ENCODE data around the gene PAMR1.

The PAMR1 gene

GRCh38 chr11:35517481-35517880 lies 7.9 kb downstream of the PAMR1 start:
- no peaks in the 10 kb centered on the region for H4K20me1 ChIP-seq (ENCODE audit: insufficient read depth, low read length, poor library complexity, severe bottlenecking)
- no peak overlapping the region for H2AFZ ChIP-seq (ENCODE audit: low read length)
- TF ChIP-seq EZH2phosphoT487 (IDR thresholded peaks at IDR 0.05; ENCODE audit: borderline replicate concordance) (no peak), CTCF (conservative IDR thresholded peaks at IDR 0.05; ENCODE audit: low read length) (no peak)

GRCh38 chr11:35516403-35516802 lies 9.0 kb downstream of the PAMR1 start:
- H3K36me3 ChIP-seq (ENCODE audit: insufficient read depth, low read length), result no peaks in the 10 kb centered on the region
- H4K20me1 ChIP-seq (ENCODE audit: insufficient read depth, low read length, poor library complexity, severe bottlenecking), result no peaks in the 10 kb centered on the region
- no peaks in the 10 kb centered on the region for H3K79me2 ChIP-seq (ENCODE audit: insufficient read depth, low read length)
- TF ChIP-seq EZH2phosphoT487 (IDR thresholded peaks at IDR 0.05; ENCODE audit: borderline replicate concordance) (no peak), CTCF (conservative IDR thresholded peaks at IDR 0.05; ENCODE audit: low read length) (no peak)
- peaks cover 8% of the 10 kb centered on the region for H3K27me3 ChIP-seq (ENCODE audit: insufficient read depth, low read length, poor library complexity, severe bottlenecking)
- no peak overlapping the region for H2AFZ ChIP-seq (ENCODE audit: low read length)
- H3K9ac ChIP-seq (ENCODE audit: low read depth, low read length, poor library complexity, severe bottlenecking), result no peak overlapping the region
- no peaks in the 10 kb centered on the region for H3F3A ChIP-seq (ENCODE audit: low read depth)
- H3K4me1 ChIP-seq (ENCODE audit: insufficient read depth, low read length, poor library complexity, severe bottlenecking), result no peaks in the 10 kb centered on the region
- H3K4me2 ChIP-seq (ENCODE audit: low read depth, low read length, poor library complexity, severe bottlenecking), result no peak overlapping the region
- H3K4me3 ChIP-seq (ENCODE audit: low read length, poor library complexity, severe bottlenecking), result no peak overlapping the region
- H3K9me3 ChIP-seq (ENCODE audit: insufficient read depth, low read depth, low read length), result no peaks in the 10 kb centered on the region
- no peaks in the 10 kb centered on the region for H3K9me2 ChIP-seq (replicated peaks; ENCODE audit: low read depth, low read length)

More at GRCh38 chr11:35517481-35517880, 7.9 kb downstream of the PAMR1 start:
- no peak overlapping the region for H3K4me2 ChIP-seq (ENCODE audit: low read depth, low read length, poor library complexity, severe bottlenecking)
- no peaks in the 10 kb centered on the region for H3F3A ChIP-seq (ENCODE audit: low read depth)
- peaks cover 9% of the 10 kb centered on the region for H3K27me3 ChIP-seq (ENCODE audit: insufficient read depth, low read length, poor library complexity, severe bottlenecking)
- no peaks in the 10 kb centered on the region for H3K9me3 ChIP-seq (ENCODE audit: insufficient read depth, low read depth, low read length)
- H3K4me3 ChIP-seq (ENCODE audit: low read length, poor library complexity, severe bottlenecking), result no peak overlapping the region
- no peaks in the 10 kb centered on the region for H3K9me2 ChIP-seq (replicated peaks; ENCODE audit: low read depth, low read length)
- H3K4me1 ChIP-seq (ENCODE audit: insufficient read depth, low read length, poor library complexity, severe bottlenecking), result no peaks in the 10 kb centered on the region
- no peaks in the 10 kb centered on the region for H3K36me3 ChIP-seq (ENCODE audit: insufficient read depth, low read length)
- no peak overlapping the region for H3K9ac ChIP-seq (ENCODE audit: low read depth, low read length, poor library complexity, severe bottlenecking)
- H3K79me2 ChIP-seq (ENCODE audit: insufficient read depth, low read length), result no peaks in the 10 kb centered on the region

- H4K20me1 ChIP-seq (ENCODE audit: insufficient read depth, low read length, poor library complexity, severe bottlenecking), result no peaks in the 10 kb centered on the region
- H3F3A ChIP-seq (ENCODE audit: low read depth), result no peaks in the 10 kb centered on the region
- H3K4me1 ChIP-seq (ENCODE audit: insufficient read depth, low read length, poor library complexity, severe bottlenecking), result no peaks in the 10 kb centered on the region
- no peak overlapping the region for H3K4me2 ChIP-seq (ENCODE audit: low read depth, low read length, poor library complexity, severe bottlenecking)
- H3K9ac ChIP-seq (ENCODE audit: low read depth, low read length, poor library complexity, severe bottlenecking), result no peak overlapping the region
- H3K27me3 ChIP-seq (ENCODE audit: insufficient read depth, low read length, poor library complexity, severe bottlenecking), result no peaks in the 10 kb centered on the region
- H2AFZ ChIP-seq (ENCODE audit: low read length), result no peak overlapping the region
- no peak for TF ChIP-seq EZH2phosphoT487 (IDR thresholded peaks at IDR 0.05; ENCODE audit: borderline replicate concordance)
- no peak for TF ChIP-seq CTCF (conservative IDR thresholded peaks at IDR 0.05; ENCODE audit: low read length)
- H3K36me3 ChIP-seq (ENCODE audit: insufficient read depth, low read length), result no peaks in the 10 kb centered on the region
- H3K79me2 ChIP-seq (ENCODE audit: insufficient read depth, low read length), result no peaks in the 10 kb centered on the region
- H3K4me3 ChIP-seq (ENCODE audit: low read length, poor library complexity, severe bottlenecking), result no peak overlapping the region
- no peaks in the 10 kb centered on the region for H3K9me3 ChIP-seq (ENCODE audit: insufficient read depth, low read depth, low read length)
- no peaks in the 10 kb centered on the region for H3K9me2 ChIP-seq (replicated peaks; ENCODE audit: low read depth, low read length)
These were observed 10.2 kb downstream of the PAMR1 start for GRCh38 chr11:35515224-35515623.

All from Loucy (cell line).